ENCODE results near the gene TIE1. TPM values are rescaled to one million over a fixed set of nuclear protein-coding genes. Genes with fewer than 3 reads are reported as not detected.

The TIE1 gene
- total RNA-seq, 1 donor from 2014 or later, result 0.21 TPM

- Histone ChIP-seq H3K27me3 (no peaks in the 10 kb centered on the region), H3K4me1 (peaks cover 19% of the 10 kb centered on the region), H3K27ac (no peak overlapping the region), H2AFZ (replicated peaks) (peak overlapping the region; percentile 68), H3K4me2 (no peak overlapping the region), H3K36me3 (no peaks in the 10 kb centered on the region), H4K20me1 (ENCODE audit: low read depth) (no peaks in the 10 kb centered on the region), H3K9me3 (ENCODE audit: low read depth) (no peaks in the 10 kb centered on the region), H3F3A (ENCODE audit: low read depth) (no peaks in the 10 kb centered on the region), H3K9ac (no peak overlapping the region), H3K79me2 (ENCODE audit: low read depth) (no peaks in the 10 kb centered on the region), H3K4me3 (no peak overlapping the region)
- Mint-ChIP-seq H3K27ac (peak overlapping the region; percentile 17), H3K4me3 (peak overlapping the region; percentile 40), H3K36me3 (no peaks in the 10 kb centered on the region), H3K9me3 (no peaks in the 10 kb centered on the region), H3K4me1 (peaks cover 19% of the 10 kb centered on the region), H3K27me3 (ENCODE audit: insufficient read depth, low read depth) (peaks cover 7% of the 10 kb centered on the region)
- no peak for DNase-seq (ENCODE audit: low spot score)
- TF ChIP-seq CTCF (IDR thresholded peaks at IDR 0.05), result no peak
- TF ChIP-seq EZH2phosphoT487 (IDR thresholded peaks at IDR 0.05), result no peak
- no peak for TF ChIP-seq EZH2 (IDR thresholded peaks at IDR 0.05)
Observed at GRCh38 chr1:43304314-43304681, 3.5 kb downstream of the TIE1 start.

- no peaks in the 10 kb centered on the region for H3K36me3 Mint-ChIP-seq
- no peaks in the 10 kb centered on the region for H3K9me3 Mint-ChIP-seq
- Histone ChIP-seq H3K4me2 (no peak overlapping the region), H3K9ac (no peak overlapping the region), H3F3A (ENCODE audit: low read depth) (no peaks in the 10 kb centered on the region), H3K79me2 (ENCODE audit: low read depth) (no peaks in the 10 kb centered on the region), H3K27ac (no peak overlapping the region), H2AFZ (replicated peaks) (no peak overlapping the region), H3K4me1 (peaks cover 14% of the 10 kb centered on the region), H4K20me1 (ENCODE audit: low read depth) (no peaks in the 10 kb centered on the region), H3K9me3 (ENCODE audit: low read depth) (no peaks in the 10 kb centered on the region), H3K27me3 (no peaks in the 10 kb centered on the region), H3K36me3 (no peaks in the 10 kb centered on the region), H3K4me3 (no peak overlapping the region)
- H3K4me1 Mint-ChIP-seq, result peaks cover 19% of the 10 kb centered on the region
- no peak overlapping the region for H3K27ac Mint-ChIP-seq
- no peak overlapping the region for H3K4me3 Mint-ChIP-seq
- DNase-seq (ENCODE audit: low spot score), result no peak
- peaks cover 7% of the 10 kb centered on the region for H3K27me3 Mint-ChIP-seq (ENCODE audit: insufficient read depth, low read depth)
- TF ChIP-seq EZH2phosphoT487 (IDR thresholded peaks at IDR 0.05) (no peak), EZH2 (IDR thresholded peaks at IDR 0.05) (no peak), CTCF (IDR thresholded peaks at IDR 0.05) (no peak)
Observed at GRCh38 chr1:43304771-43305300, 4.1 kb downstream of the TIE1 start.

- Histone ChIP-seq H3F3A (ENCODE audit: low read depth) (no peaks in the 10 kb centered on the region), H3K9me3 (ENCODE audit: low read depth) (no peaks in the 10 kb centered on the region), H3K27ac (no peak overlapping the region), H3K79me2 (ENCODE audit: low read depth) (no peaks in the 10 kb centered on the region), H2AFZ (replicated peaks) (no peak overlapping the region), H3K4me1 (peaks cover 8% of the 10 kb centered on the region), H3K4me3 (no peak overlapping the region), H3K27me3 (no peaks in the 10 kb centered on the region), H3K36me3 (no peaks in the 10 kb centered on the region), H3K4me2 (no peak overlapping the region), H4K20me1 (ENCODE audit: low read depth) (no peaks in the 10 kb centered on the region), H3K9ac (no peak overlapping the region)
- DNase-seq (ENCODE audit: low spot score), result no peak
- peaks cover 19% of the 10 kb centered on the region for H3K4me1 Mint-ChIP-seq
- H3K4me3 Mint-ChIP-seq, result no peak overlapping the region
- H3K27ac Mint-ChIP-seq, result no peak overlapping the region
- no peaks in the 10 kb centered on the region for H3K36me3 Mint-ChIP-seq
- H3K27me3 Mint-ChIP-seq (ENCODE audit: insufficient read depth, low read depth), result peaks cover 7% of the 10 kb centered on the region
- TF ChIP-seq EZH2 (IDR thresholded peaks at IDR 0.05) (no peak), CTCF (IDR thresholded peaks at IDR 0.05) (no peak), EZH2phosphoT487 (IDR thresholded peaks at IDR 0.05) (no peak)
- no peaks in the 10 kb centered on the region for H3K9me3 Mint-ChIP-seq
Observed at GRCh38 chr1:43305461-43305860, 4.7 kb downstream of the TIE1 start.

All from neural progenitor cell (in vitro differentiated cells).